ENCODE results near the gene DEFB124. TPM values are rescaled to one million over a fixed set of nuclear protein-coding genes. Genes with fewer than 3 reads are reported as not detected.

Gene DEFB124
- total RNA-seq, 3 donors from 2014 or later (not counting 1 experiment from before 2014, with no cell fraction given), result not detected

GRCh38 chr20:31490752-31491151, 15.8 kb upstream of the DEFB124 start:
- no peaks in the 10 kb centered on the region for H3K9me3 Mint-ChIP-seq
- H3K4me3 Mint-ChIP-seq, result no peak overlapping the region
- TF ChIP-seq CTCF (IDR thresholded peaks at IDR 0.05), result no peak
- no peak overlapping the region for H3K27ac Mint-ChIP-seq
- intact Hi-C loops (cut with micrococcal nuclease), result no loop called here
- Histone ChIP-seq H3K27ac (ENCODE audit: low read length) (no peak overlapping the region), H3K4me1 (ENCODE audit: control insufficient read depth, insufficient read depth, low read length) (no peaks in the 10 kb centered on the region), H3K4me3 (ENCODE audit: low read length) (no peak overlapping the region), H3K27me3 (ENCODE audit: control insufficient read depth, insufficient read depth, low read length) (no peaks in the 10 kb centered on the region), H3K36me3 (ENCODE audit: control insufficient read depth, insufficient read depth, low read length) (no peaks in the 10 kb centered on the region), H3K9me3 (ENCODE audit: control insufficient read depth, insufficient read depth, low read length) (no peaks in the 10 kb centered on the region)
- H3K27me3 Mint-ChIP-seq (ENCODE audit: low read depth in 2 of 2), result peaks cover 15 to 29% of the 10 kb centered on the region in 2 donors
- H3K4me1 Mint-ChIP-seq, result peaks cover 5 to 7% of the 10 kb centered on the region in 2 donors
- H3K36me3 Mint-ChIP-seq, result no peaks in the 10 kb centered on the region
- ATAC-seq, result no peak
- DNase-seq, result no peak
- 87% methylated on average over 3 of the region's 3 CpGs for WGBS (ENCODE audit: insufficient coverage)

- no peak for ATAC-seq
- H3K4me3 Mint-ChIP-seq, result no peak overlapping the region
- Histone ChIP-seq H3K4me3 (ENCODE audit: low read length) (no peak overlapping the region), H3K27ac (ENCODE audit: low read length) (no peak overlapping the region), H3K9me3 (ENCODE audit: control insufficient read depth, insufficient read depth, low read length) (no peaks in the 10 kb centered on the region), H3K4me1 (ENCODE audit: control insufficient read depth, insufficient read depth, low read length) (peaks cover 2% of the 10 kb centered on the region), H3K27me3 (ENCODE audit: control insufficient read depth, insufficient read depth, low read length) (peaks cover 3% of the 10 kb centered on the region), H3K36me3 (ENCODE audit: control insufficient read depth, insufficient read depth, low read length) (no peaks in the 10 kb centered on the region)
- WGBS (ENCODE audit: insufficient coverage), result 96% methylated on average over 2 of the region's 3 CpGs
- peaks cover 23 to 25% of the 10 kb centered on the region in 2 donors for H3K27me3 Mint-ChIP-seq (ENCODE audit: low read depth in 2 of 2)
- DNase-seq, result no peak
- TF ChIP-seq CTCF (IDR thresholded peaks at IDR 0.05), result no peak
- H3K9me3 Mint-ChIP-seq, result no peaks in the 10 kb centered on the region
- no peaks in the 10 kb centered on the region for H3K36me3 Mint-ChIP-seq
- intact Hi-C loops (cut with micrococcal nuclease), result no loop called here
- peaks cover 5 to 12% of the 10 kb centered on the region in 2 donors for H3K4me1 Mint-ChIP-seq
- no peak overlapping the region for H3K27ac Mint-ChIP-seq
These were observed 14.2 kb upstream of the DEFB124 start for GRCh38 chr20:31489152-31489551.

GRCh38 chr20:31488115-31488514, 13.2 kb upstream of the DEFB124 start:
- Histone ChIP-seq H3K27me3 (ENCODE audit: control insufficient read depth, insufficient read depth, low read length) (peaks cover 3% of the 10 kb centered on the region), H3K27ac (ENCODE audit: low read length) (no peak overlapping the region), H3K4me1 (ENCODE audit: control insufficient read depth, insufficient read depth, low read length) (peaks cover 2% of the 10 kb centered on the region), H3K36me3 (ENCODE audit: control insufficient read depth, insufficient read depth, low read length) (no peaks in the 10 kb centered on the region), H3K4me3 (ENCODE audit: low read length) (no peak overlapping the region), H3K9me3 (ENCODE audit: control insufficient read depth, insufficient read depth, low read length) (no peaks in the 10 kb centered on the region)
- Mint-ChIP-seq H3K4me3 (no peak overlapping the region), H3K9me3 (no peaks in the 10 kb centered on the region), H3K4me1 (peaks cover 5 to 12% of the 10 kb centered on the region in 2 donors), H3K27ac (no peak overlapping the region), H3K27me3 (ENCODE audit: low read depth in 2 of 2) (peaks cover 20% of the 10 kb centered on the region in 2 donors), H3K36me3 (no peaks in the 10 kb centered on the region)
- DNase-seq (no peak), ATAC-seq (no peak)
- intact Hi-C loops (cut with micrococcal nuclease), result no loop called here
- no peak for TF ChIP-seq CTCF (IDR thresholded peaks at IDR 0.05)
- WGBS (ENCODE audit: insufficient coverage), result 97% methylated on average over 2 of the region's 2 CpGs

All from natural killer cell (primary cell).